Tibial artery (tissue), 4 donors: Measurements from ENCODE around the gene BATF3.

Experiments
- DNase-seq, 2 donors: peaks; one replicate each; pipeline ENCODE4 v3.0.0-alpha.2; 2019
- H3K27ac ChIP-seq, 2 donors: fragments of 200-600 bp; sonication (generic) in 1 of 2; 1 replicate in 1 of 2; 2 replicates in 1 of 2; pipeline ENCODE4 v1.5.1; 2018 to 2019; ENCODE audit warnings: mild to moderate bottlenecking in 1 of 2
- H3K27me3 ChIP-seq, 2 donors: fragments of 200-600 bp; sonication (generic) in 1 of 2; one replicate each; pipeline versions ENCODE4 v1.5.1 to v1.6.0; 2016 to 2019
- H3K36me3 ChIP-seq, 3 donors: fragments of 200-600 bp; sonication (generic) in 2 of 3; one replicate each; pipeline ENCODE4 v1.5.1; 2016 to 2019; ENCODE audit warnings: mild to moderate bottlenecking in 2 of 3
- H3K4me1 ChIP-seq, 4 donors: fragments of 200-600 bp; sonication (generic) in 2 of 4; 1 replicate in 3 of 4; 2 replicates in 1 of 4; pipeline ENCODE4 v1.5.1; 2016 to 2019
- H3K4me3 ChIP-seq, 2 donors: fragments of 200-600 bp; sonication (generic) in 1 of 2; 1 replicate in 1 of 2; 2 replicates in 1 of 2; pipeline ENCODE4 v1.5.1; 2018 to 2019; ENCODE audit warnings: mild to moderate bottlenecking in 2 of 2
- H3K9me3 ChIP-seq, 3 donors: fragments of 200-600 bp; sonication (generic) in 1 of 3; one replicate each; pipeline ENCODE4 v1.5.1; 2016 to 2019
- CTCF ChIP-seq, 2 experiments: fragments of 200-600 bp in 1 of 2; fragments of 450-650 bp in 1 of 2; IDR thresholded peaks; one replicate each; pipeline ENCODE4 v1.5.1; 2017 to 2019; ENCODE audit warnings: antibody characterized with exemption in 2 of 2, mild to moderate bottlenecking in 1 of 2, moderate library complexity in 1 of 2
- intact Hi-C: fragments of 100-400 bp; cut with DNase I; formaldehyde crosslinking; loops from one replicate; pipeline ENCODE4 v1.15.0; 2023; ENCODE audit warnings: low total_unique reads

Gene BATF3

GRCh38 chr1:212696721-212697331 is 2.8 kb downstream of the BATF3 start:
- Histone ChIP-seq H3K9me3 (no peaks in the 10 kb centered on the region), H3K4me1 (peaks cover 0 to 24% (median 13%) of the 10 kb centered on the region in 4 donors), H3K4me3 (no peak overlapping the region), H3K27ac (no peak overlapping the region), H3K27me3 (no peaks in the 10 kb centered on the region), H3K36me3 (no peaks in the 10 kb centered on the region)
- intact Hi-C loops: loop anchor here (10.0 kb wide), 1 partner anchor 212 kb away; no protein-coding TSS in a partner anchor
- TF ChIP-seq CTCF (IDR thresholded peaks at IDR 0.05): no peak
- DNase-seq: no peak

GRCh38 chr1:212692774-212693644 is 6.6 kb downstream of the BATF3 start:
- no peak for DNase-seq
- no peak for TF ChIP-seq CTCF (IDR thresholded peaks at IDR 0.05)
- Histone ChIP-seq H3K36me3 (no peaks in the 10 kb centered on the region), H3K4me1 (no peaks in the 10 kb centered on the region), H3K4me3 (no peak overlapping the region), H3K27ac (no peak overlapping the region), H3K9me3 (no peaks in the 10 kb centered on the region), H3K27me3 (no peaks in the 10 kb centered on the region)
- intact Hi-C loops: loop anchor here (10.0 kb wide), 1 partner anchor 208 kb away; no protein-coding TSS in a partner anchor

GRCh38 chr1:212691561-212692071 is 8.0 kb downstream of the BATF3 start:
- no peak for TF ChIP-seq CTCF (IDR thresholded peaks at IDR 0.05)
- no peaks in the 10 kb centered on the region for H3K36me3 ChIP-seq
- no peaks in the 10 kb centered on the region for H3K4me1 ChIP-seq
- no peak for DNase-seq
- H3K9me3 ChIP-seq: no peaks in the 10 kb centered on the region
- no peak overlapping the region for H3K4me3 ChIP-seq
- no peak overlapping the region for H3K27ac ChIP-seq
- no peaks in the 10 kb centered on the region for H3K27me3 ChIP-seq
- intact Hi-C loops: loop anchor here (10.0 kb wide), 1 partner anchor 207 kb away; no protein-coding TSS in a partner anchor

- H3K27ac ChIP-seq: no peak overlapping the region
- H3K4me3 ChIP-seq: no peak overlapping the region
- no peak for DNase-seq
- TF ChIP-seq CTCF (IDR thresholded peaks at IDR 0.05): no peak
- H3K9me3 ChIP-seq: no peaks in the 10 kb centered on the region
- no peaks in the 10 kb centered on the region for H3K27me3 ChIP-seq
- no peaks in the 10 kb centered on the region for H3K4me1 ChIP-seq
- intact Hi-C loops: loop anchor here (10.0 kb wide), 1 partner anchor 206 kb away; no protein-coding TSS in a partner anchor
- no peaks in the 10 kb centered on the region for H3K36me3 ChIP-seq
Observed at GRCh38 chr1:212690816-212691403, 8.7 kb downstream of the BATF3 start.

GRCh38 chr1:212689758-212690529 is 9.7 kb downstream of the BATF3 start:
- no peaks in the 10 kb centered on the region for H3K9me3 ChIP-seq
- TF ChIP-seq CTCF (IDR thresholded peaks at IDR 0.05): no peak
- no peak overlapping the region for H3K27ac ChIP-seq
- intact Hi-C loops: loop anchor here (10.0 kb wide), 1 partner anchor 205 kb away; no protein-coding TSS in a partner anchor
- no peaks in the 10 kb centered on the region for H3K27me3 ChIP-seq
- H3K4me3 ChIP-seq: no peak overlapping the region
- no peaks in the 10 kb centered on the region for H3K4me1 ChIP-seq
- no peak for DNase-seq
- H3K36me3 ChIP-seq: no peaks in the 10 kb centered on the region
